ENCODE measurements around the gene OR2T12.

OR2T12 gene

DNA sequence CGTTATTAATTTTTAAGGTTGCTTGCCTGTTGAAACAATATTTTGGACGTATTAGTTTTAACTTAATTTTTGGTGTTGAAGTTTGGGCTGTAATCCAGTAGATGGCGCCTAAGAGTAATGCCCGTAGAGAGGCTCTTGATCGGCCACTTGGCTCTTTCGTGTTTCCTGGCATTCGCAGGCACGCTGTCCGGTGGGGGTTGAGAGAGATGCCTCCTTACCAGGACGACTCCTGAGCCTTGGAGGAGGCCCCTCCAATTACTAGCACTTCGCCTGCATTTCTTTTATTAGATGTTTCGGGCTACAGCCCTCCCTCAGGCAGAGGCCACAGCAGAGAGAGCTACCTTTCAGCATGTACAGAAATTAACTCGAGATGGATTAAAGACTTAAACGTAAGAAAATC, 60.0 kb downstream of the OR2T12 start:
- H3K36me3 Mint-ChIP-seq (ENCODE audit: low read depth) = no peaks in the 10 kb centered on the region
- peak; percentile 2 for DNase-seq
- no peaks in the 10 kb centered on the region for H3K4me1 Mint-ChIP-seq
- peaks cover 71% of the 10 kb centered on the region for H3K9me3 Mint-ChIP-seq
- no peak overlapping the region for H3K27ac Mint-ChIP-seq
- TF ChIP-seq, protein P1, sequence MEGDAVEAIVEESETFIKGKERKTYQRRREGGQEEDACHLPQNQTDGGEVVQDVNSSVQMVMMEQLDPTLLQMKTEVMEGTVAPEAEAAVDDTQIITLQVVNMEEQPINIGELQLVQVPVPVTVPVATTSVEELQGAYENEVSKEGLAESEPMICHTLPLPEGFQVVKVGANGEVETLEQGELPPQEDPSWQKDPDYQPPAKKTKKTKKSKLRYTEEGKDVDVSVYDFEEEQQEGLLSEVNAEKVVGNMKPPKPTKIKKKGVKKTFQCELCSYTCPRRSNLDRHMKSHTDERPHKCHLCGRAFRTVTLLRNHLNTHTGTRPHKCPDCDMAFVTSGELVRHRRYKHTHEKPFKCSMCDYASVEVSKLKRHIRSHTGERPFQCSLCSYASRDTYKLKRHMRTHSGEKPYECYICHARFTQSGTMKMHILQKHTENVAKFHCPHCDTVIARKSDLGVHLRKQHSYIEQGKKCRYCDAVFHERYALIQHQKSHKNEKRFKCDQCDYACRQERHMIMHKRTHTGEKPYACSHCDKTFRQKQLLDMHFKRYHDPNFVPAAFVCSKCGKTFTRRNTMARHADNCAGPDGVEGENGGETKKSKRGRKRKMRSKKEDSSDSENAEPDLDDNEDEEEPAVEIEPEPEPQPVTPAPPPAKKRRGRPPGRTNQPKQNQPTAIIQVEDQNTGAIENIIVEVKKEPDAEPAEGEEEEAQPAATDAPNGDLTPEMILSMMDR (IDR thresholded peaks at IDR 0.05) = peak; percentile 38
- H3K27me3 Mint-ChIP-seq (ENCODE audit: low read depth, poor library complexity) = peaks cover 4% of the 10 kb centered on the region
- H3K4me3 Mint-ChIP-seq = no peak overlapping the region

Measured in nephron progenitor cell (in vitro differentiated cells).